Endothelial cell (in vitro differentiated cells): Measurements from ENCODE around the gene ZNF407. TPM values are rescaled to one million over a fixed set of nuclear protein-coding genes. Genes with fewer than 3 reads are reported as not detected.

Experiments used
- DNase-seq: peaks from one replicate; pipeline ENCODE4 v3.0.0; 2021; ENCODE audit warnings: low spot score
- H3K27ac Mint-ChIP-seq: one replicate; pipeline ENCODE4 v1.8.0; 2021; ENCODE audit warnings: mixed read lengths, inconsistent platforms; ENCODE audit not compliant: unreplicated experiment
- H3K27me3 Mint-ChIP-seq: one replicate; pipeline ENCODE4 v1.8.0; 2021; ENCODE audit warnings: mild to moderate bottlenecking, moderate library complexity, mixed read lengths, inconsistent platforms; ENCODE audit not compliant: unreplicated experiment
- H3K36me3 Mint-ChIP-seq: one replicate; pipeline ENCODE4 v1.8.0; 2021; ENCODE audit warnings: mild to moderate bottlenecking, low read depth, mixed read lengths, inconsistent platforms; ENCODE audit not compliant: unreplicated experiment
- H3K4me1 Mint-ChIP-seq: one replicate; pipeline ENCODE4 v1.8.0; 2021; ENCODE audit warnings: mild to moderate bottlenecking, mixed read lengths, inconsistent platforms; ENCODE audit not compliant: unreplicated experiment
- H3K4me3 Mint-ChIP-seq: one replicate; pipeline ENCODE4 v1.8.0; 2021; ENCODE audit warnings: mild to moderate bottlenecking, mixed read lengths, inconsistent platforms; ENCODE audit not compliant: unreplicated experiment
- H3K9me3 Mint-ChIP-seq: one replicate; pipeline ENCODE4 v1.8.0; 2021; ENCODE audit warnings: mixed read lengths, inconsistent platforms; ENCODE audit not compliant: unreplicated experiment
- CTCF ChIP-seq: fragments of 200-600 bp; sonication (generic); IDR thresholded peaks from one replicate; pipeline ENCODE4 v1.5.0; 2021; ENCODE audit warnings: antibody characterized with exemption; ENCODE audit not compliant: unreplicated experiment
- total RNA-seq: library from RNA; stranded (reverse); fragmentation: NEBNext Ultra II Directional; extraction: Animal tissue kit (Norgen Biotek cat#: 25700); gene quantifications from one replicate; pipeline ENCODE4 v1.2.1, GENCODE V29; 2021; ENCODE audit not compliant: unreplicated experiment

The ZNF407 gene
- total RNA-seq, 1 donor from 2014 or later, result 16.8 TPM

GRCh38 chr18:75043478-75043877, 445.8 kb downstream of the ZNF407 start:
- no peaks in the 10 kb centered on the region for H3K9me3 Mint-ChIP-seq
- TF ChIP-seq CTCF, result no peak
- no peaks in the 10 kb centered on the region for H3K27me3 Mint-ChIP-seq
- DNase-seq, result no peak
- peaks cover 2% of the 10 kb centered on the region for H3K4me1 Mint-ChIP-seq
- H3K36me3 Mint-ChIP-seq, result no peaks in the 10 kb centered on the region
- no peak overlapping the region for H3K27ac Mint-ChIP-seq
- no peak overlapping the region for H3K4me3 Mint-ChIP-seq

- Mint-ChIP-seq H3K9me3 (no peaks in the 10 kb centered on the region), H3K4me1 (peaks cover 2% of the 10 kb centered on the region), H3K4me3 (no peak overlapping the region), H3K27me3 (no peaks in the 10 kb centered on the region), H3K27ac (no peak overlapping the region), H3K36me3 (no peaks in the 10 kb centered on the region)
- DNase-seq, result no peak
- no peak for TF ChIP-seq CTCF
Observed at GRCh38 chr18:75044296-75044695, 446.6 kb downstream of the ZNF407 start.

- no peak overlapping the region for H3K4me3 Mint-ChIP-seq
- no peak for DNase-seq
- no peak for TF ChIP-seq CTCF
- no peaks in the 10 kb centered on the region for H3K9me3 Mint-ChIP-seq
- H3K4me1 Mint-ChIP-seq, result peaks cover 2% of the 10 kb centered on the region
- no peaks in the 10 kb centered on the region for H3K27me3 Mint-ChIP-seq
- H3K27ac Mint-ChIP-seq, result no peak overlapping the region
- H3K36me3 Mint-ChIP-seq, result no peaks in the 10 kb centered on the region
Observed at GRCh38 chr18:75044791-75045190, 447.1 kb downstream of the ZNF407 start.

- no peak for DNase-seq
- Mint-ChIP-seq H3K27me3 (no peaks in the 10 kb centered on the region), H3K9me3 (no peaks in the 10 kb centered on the region), H3K4me1 (peaks cover 2% of the 10 kb centered on the region), H3K27ac (no peak overlapping the region), H3K4me3 (no peak overlapping the region), H3K36me3 (no peaks in the 10 kb centered on the region)
- TF ChIP-seq CTCF, result no peak
Observed at GRCh38 chr18:75045272-75045671, 447.6 kb downstream of the ZNF407 start.

- Mint-ChIP-seq H3K36me3 (no peaks in the 10 kb centered on the region), H3K4me3 (no peak overlapping the region), H3K27me3 (no peaks in the 10 kb centered on the region), H3K9me3 (no peaks in the 10 kb centered on the region), H3K27ac (no peak overlapping the region), H3K4me1 (peaks cover 2% of the 10 kb centered on the region)
- no peak for TF ChIP-seq CTCF
- DNase-seq, result no peak
Observed at GRCh38 chr18:75047240-75047961, 449.7 kb downstream of the ZNF407 start.
